ENCODE measurements around the gene SZT2. TPM values are rescaled to one million over a fixed set of nuclear protein-coding genes. Genes with fewer than 3 reads are reported as not detected.

SZT2 gene
- total and polyA plus RNA-seq, 10 of the 15 experiments (the other 5 are each of a cell fraction or from before 2014, with no cell fraction given): 1.4 to 38.3 (median 12.7) TPM

GRCh38 chr1:43426221-43426620 is 36.5 kb downstream of the SZT2 start (continued):
- TF ChIP-seq, protein P1, sequence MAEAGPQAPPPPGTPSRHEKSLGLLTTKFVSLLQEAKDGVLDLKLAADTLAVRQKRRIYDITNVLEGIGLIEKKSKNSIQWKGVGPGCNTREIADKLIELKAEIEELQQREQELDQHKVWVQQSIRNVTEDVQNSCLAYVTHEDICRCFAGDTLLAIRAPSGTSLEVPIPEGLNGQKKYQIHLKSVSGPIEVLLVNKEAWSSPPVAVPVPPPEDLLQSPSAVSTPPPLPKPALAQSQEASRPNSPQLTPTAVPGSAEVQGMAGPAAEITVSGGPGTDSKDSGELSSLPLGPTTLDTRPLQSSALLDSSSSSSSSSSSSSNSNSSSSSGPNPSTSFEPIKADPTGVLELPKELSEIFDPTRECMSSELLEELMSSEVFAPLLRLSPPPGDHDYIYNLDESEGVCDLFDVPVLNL (IDR thresholded peaks at IDR 0.05; ENCODE audit: low read depth, low read length): no peak
- TF ChIP-seq SREBF1 (IDR thresholded peaks at IDR 0.05; ENCODE audit: low read length) (no peak), ATF7 (IDR thresholded peaks at IDR 0.05; ENCODE audit: low read depth) (no peak), PAX5 (IDR thresholded peaks at IDR 0.05; ENCODE audit: borderline replicate concordance, low read depth, low read length) (no peak), PML (IDR thresholded peaks at IDR 0.05; ENCODE audit: low read length) (no peak), ZBTB33 (IDR thresholded peaks at IDR 0.05) (no peak), KLF5 (IDR thresholded peaks at IDR 0.05; ENCODE audit: partially characterized antibody) (no peak), ZNF217 (IDR thresholded peaks at IDR 0.05) (no peak), POLR2A (IDR thresholded peaks at IDR 0.05; ENCODE audit: low read depth, low read length) (no peak), ASH2L (IDR thresholded peaks at IDR 0.05; ENCODE audit: borderline replicate concordance, low read depth) (no peak), BACH1 (IDR thresholded peaks at IDR 0.05; ENCODE audit: borderline replicate concordance) (no peak)
- TF ChIP-seq, protein P2, sequence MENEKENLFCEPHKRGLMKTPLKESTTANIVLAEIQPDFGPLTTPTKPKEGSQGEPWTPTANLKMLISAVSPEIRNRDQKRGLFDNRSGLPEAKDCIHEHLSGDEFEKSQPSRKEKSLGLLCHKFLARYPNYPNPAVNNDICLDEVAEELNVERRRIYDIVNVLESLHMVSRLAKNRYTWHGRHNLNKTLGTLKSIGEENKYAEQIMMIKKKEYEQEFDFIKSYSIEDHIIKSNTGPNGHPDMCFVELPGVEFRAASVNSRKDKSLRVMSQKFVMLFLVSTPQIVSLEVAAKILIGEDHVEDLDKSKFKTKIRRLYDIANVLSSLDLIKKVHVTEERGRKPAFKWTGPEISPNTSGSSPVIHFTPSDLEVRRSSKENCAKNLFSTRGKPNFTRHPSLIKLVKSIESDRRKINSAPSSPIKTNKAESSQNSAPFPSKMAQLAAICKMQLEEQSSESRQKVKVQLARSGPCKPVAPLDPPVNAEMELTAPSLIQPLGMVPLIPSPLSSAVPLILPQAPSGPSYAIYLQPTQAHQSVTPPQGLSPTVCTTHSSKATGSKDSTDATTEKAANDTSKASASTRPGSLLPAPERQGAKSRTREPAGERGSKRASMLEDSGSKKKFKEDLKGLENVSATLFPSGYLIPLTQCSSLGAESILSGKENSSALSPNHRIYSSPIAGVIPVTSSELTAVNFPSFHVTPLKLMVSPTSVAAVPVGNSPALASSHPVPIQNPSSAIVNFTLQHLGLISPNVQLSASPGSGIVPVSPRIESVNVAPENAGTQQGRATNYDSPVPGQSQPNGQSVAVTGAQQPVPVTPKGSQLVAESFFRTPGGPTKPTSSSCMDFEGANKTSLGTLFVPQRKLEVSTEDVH (IDR thresholded peaks at IDR 0.05; ENCODE audit: low read depth, partially characterized antibody): no peak

Measured in GM12878 (cell line).